Left hindlimb (tissue), 1 donor: ENCODE data around the gene GPR107.

Experiments
- DNase-seq: peaks from one replicate; pipeline ENCODE4 v3.0.0-alpha.2; 2018

Gene GPR107

GRCh38 chr9:130188860-130189481 is 135.3 kb downstream of the GPR107 start:
- DNase-seq = no peak
